K562 (cell line): ENCODE measurements around the gene LY6G6C. TPM values are rescaled to one million over a fixed set of nuclear protein-coding genes. Genes with fewer than 3 reads are reported as not detected.

Source experiments
- ATF1 ChIP-seq, 2 experiments: fragments of 450-650 bp in 1 of 2; IDR thresholded peaks; 2 replicates each; pipeline ENCODE4 v1.6.1; 2016; ENCODE audit warnings: missing compliant biosample characterization in 1 of 2, missing genetic modification characterization in 1 of 2
- CAMTA2 ChIP-seq: fragments of 250-450 bp; sonication (Bioruptor Pico); conservative IDR thresholded peaks from 2 replicates; pipeline ENCODE4 v1.5.1; 2022
- CREM ChIP-seq: IDR thresholded peaks from 2 replicates; pipeline ENCODE4 v1.6.1; 2014; ENCODE audit warnings: antibody characterized with exemption, low read depth
- E2F3 ChIP-seq: fragments of 250-450 bp; sonication (Bioruptor Pico); IDR thresholded peaks from 2 replicates; pipeline ENCODE4 v1.4.0; 2020; ENCODE audit warnings: mild to moderate bottlenecking
- FOXK2 ChIP-seq, 2 experiments: fragments of 450-650 bp; IDR thresholded peaks in 1 of 2; conservative IDR thresholded peaks in 1 of 2; 2 replicates each; pipeline ENCODE4 v1.6.1; 2016; ENCODE audit warnings: low read depth in 2 of 2, mild to moderate bottlenecking in 1 of 2
- HNRNPK ChIP-seq: fragments of 200-400 bp; formaldehyde crosslinking; IDR thresholded peaks from one replicate; pipeline ENCODE4 v1.6.1; 2018; ENCODE audit warnings: mild to moderate bottlenecking, low read depth, low read length; ENCODE audit not compliant: poor library complexity, severe bottlenecking
- MAFK ChIP-seq: IDR thresholded peaks from 2 replicates; pipeline ENCODE4 v1.6.1; 2011; ENCODE audit warnings: low read length, improper control_type of control experiment
- MBD2 ChIP-seq: sonication (generic); IDR thresholded peaks from 2 replicates; pipeline ENCODE4 v1.6.1; 2016; ENCODE audit warnings: low read depth, borderline replicate concordance
- NRF1 ChIP-seq, 2 experiments: fragments of 450-650 bp; IDR thresholded peaks in 1 of 2; conservative IDR thresholded peaks in 1 of 2; 2 replicates each; pipeline ENCODE4 v1.6.1; 2014; ENCODE audit warnings: mild to moderate bottlenecking in 2 of 2
- PHF20 ChIP-seq: fragments of 450-650 bp; IDR thresholded peaks from 2 replicates; pipeline ENCODE4 v1.6.1; 2018; ENCODE audit not compliant: partially characterized antibody
- POLR2H ChIP-seq: IDR thresholded peaks from 2 replicates; pipeline ENCODE4 v1.6.1; 2016; ENCODE audit warnings: missing genetic modification characterization, low read depth, mild to moderate bottlenecking, control low read depth, missing compliant biosample characterization, moderate library complexity
- PYGO2 ChIP-seq: fragments of 450-650 bp; IDR thresholded peaks from 2 replicates; pipeline ENCODE4 v1.6.1; 2016; ENCODE audit warnings: mild to moderate bottlenecking, missing genetic modification characterization, moderate library complexity, missing compliant biosample characterization
- RBM34 ChIP-seq: fragments of 200-400 bp; formaldehyde crosslinking; IDR thresholded peaks from 2 replicates; pipeline ENCODE4 v1.6.1; 2018; ENCODE audit warnings: low read length, borderline replicate concordance; ENCODE audit not compliant: insufficient read depth
- SIX5 ChIP-seq, 2 experiments: IDR thresholded peaks; 2 replicates each; pipeline ENCODE4 v1.6.1; 2011; ENCODE audit warnings: low read length in 2 of 2, borderline replicate concordance in 1 of 2, low read depth in 1 of 2, mild to moderate bottlenecking in 1 of 2, moderate library complexity in 1 of 2; ENCODE audit not compliant: insufficient read depth in 1 of 2
- SMAD2 ChIP-seq: fragments of 150-350 bp; IDR thresholded peaks from 2 replicates; pipeline ENCODE4 v1.6.1; 2014; ENCODE audit warnings: low read depth, mild to moderate bottlenecking, low read length
- SREBF1 ChIP-seq: fragments of 150-350 bp; IDR thresholded peaks from 2 replicates; pipeline ENCODE4 v1.6.1; 2014; ENCODE audit warnings: antibody characterized with exemption, low read depth, low read length, borderline replicate concordance
- SRSF7 ChIP-seq: fragments of 200-400 bp; formaldehyde crosslinking; optimal IDR thresholded peaks from 2 replicates; pipeline ENCODE3; 2017; ENCODE audit warnings: mild to moderate bottlenecking, low read depth, low read length
- TCF3 ChIP-seq: sonication (generic); formaldehyde crosslinking; IDR thresholded peaks from 2 replicates; pipeline ENCODE4 v1.4.0; 2020; ENCODE audit warnings: mild to moderate bottlenecking, missing genetic modification reagents
- THRAP3 ChIP-seq: fragments of 450-650 bp; IDR thresholded peaks from 2 replicates; pipeline ENCODE4 v1.6.1; 2016; ENCODE audit warnings: mild to moderate bottlenecking, inconsistent platforms, borderline replicate concordance
- ZEB2 ChIP-seq: fragments of 450-650 bp; IDR thresholded peaks from 2 replicates; pipeline ENCODE4 v1.6.1; 2016
- ZNF143 ChIP-seq: sonication (generic); formaldehyde crosslinking; IDR thresholded peaks from 2 replicates; pipeline ENCODE4 v1.9.0; 2022; ENCODE audit warnings: mild to moderate bottlenecking, missing genetic modification reagents
- ZNF263 ChIP-seq: sonication (generic); formaldehyde crosslinking; IDR thresholded peaks from 2 replicates; pipeline ENCODE4 v1.8.0; 2022; ENCODE audit warnings: mild to moderate bottlenecking, missing genetic modification reagents, borderline replicate concordance
- ZNF609 ChIP-seq: sonication (generic); formaldehyde crosslinking; IDR thresholded peaks from 2 replicates; pipeline ENCODE4 v1.8.1; 2023; ENCODE audit warnings: missing genetic modification reagents, mild to moderate bottlenecking, borderline replicate concordance
- ZNF778 ChIP-seq: fragments of 450-650 bp; formaldehyde crosslinking; IDR thresholded peaks from 2 replicates; pipeline ENCODE4 v1.4.0; 2020; ENCODE audit warnings: mild to moderate bottlenecking, moderate library complexity
- polyA plus RNA-seq, 8 experiments: library from polyadenylated mRNA; depleted of rRNA in 4 of 8; stranded (reverse) in 5 of 8; unstranded in 3 of 8; fragments of >200 nt; fragmentation: Nextera tagmentation in 2 of 8; fragmentation: Illumina TruSeq in 1 of 8; extraction: Ambion mirVana in 2 of 8; extraction: Trizol in 1 of 8; gene quantifications; 2 replicates each; pipeline versions ENCODE4 v1.2.1 to v1.2.3, GENCODE V29; 2011 to 2014; ENCODE audit warnings: inconsistent platforms in 1 of 8, missing spikeins in 1 of 8
- total RNA-seq, 7 experiments: library from RNA; depleted of rRNA in 6 of 7; stranded (reverse); fragments of >200 nt in 6 of 7; fragmentation: Illumina TruSeq in 2 of 7; extraction: Trizol in 2 of 7; gene quantifications; 2 replicates each; pipeline versions ENCODE4 v1.2.1 to v1.2.3, GENCODE V29; 2011 to 2021; ENCODE audit warnings: low replicate concordance in 1 of 7
- TF ChIP-seq, protein P1 (sequence below): fragments of 450-650 bp; IDR thresholded peaks from 2 replicates; pipeline ENCODE4 v1.6.1; 2016; ENCODE audit warnings: low read depth, mild to moderate bottlenecking, moderate library complexity

LY6G6C gene
- total and polyA plus RNA-seq, 9 of the 15 experiments (the other 6 are each of a cell fraction or from before 2014, with no cell fraction given), result 0.06 to 0.20 TPM; not detected in 7

GRCh38 chr6:31728767-31729514, 7.4 kb upstream of the LY6G6C start, which contains the start of gene DDAH2 (continued):
- TF ChIP-seq CREM (no peak), TCF3 (peak; percentile 43), ZNF609 (CRISPR knock-in tag) (no peak), SRSF7 (no peak), THRAP3 (no peak), MBD2 (no peak), NRF1 (conservative IDR thresholded peaks at IDR 0.05 in 1 of 2, IDR thresholded peaks at IDR 0.05 in 1 of 2) (no peak), E2F3 (CRISPR knock-in tag) (no peak; the same call in 1 of the 2 replicates), HNRNPK (no peak), FOXK2 (conservative IDR thresholded peaks at IDR 0.05 in 1 of 2, IDR thresholded peaks at IDR 0.05 in 1 of 2; ENCODE audit: low read depth in 2 of 2) (no peak), ZNF778 (CRISPR knock-in tag) (no peak), ZNF263 (CRISPR knock-in tag) (no peak; the same call in 1 of the 2 replicates), SREBF1 (no peak), SIX5 (IDR thresholded peaks at IDR 0.05; ENCODE audit: borderline replicate concordance in 1 of 2, insufficient read depth in 1 of 2, low read depth in 1 of 2, low read length in 2 of 2) (no peak), PYGO2 (tag) (no peak), SMAD2 (no peak), RBM34 (no peak), CAMTA2 (no peak), ATF1 (CRISPR knock-in tag; IDR thresholded peaks at IDR 0.05) (no peak), ATF1 (tag; IDR thresholded peaks at IDR 0.05) (no peak), PHF20 (no peak), ZEB2 (no peak), POLR2H (tag) (no peak), ZNF143 (peak; percentile 13), MAFK (peak; percentile 6; the same call in 1 of the 2 replicates)
- TF ChIP-seq, protein P1, sequence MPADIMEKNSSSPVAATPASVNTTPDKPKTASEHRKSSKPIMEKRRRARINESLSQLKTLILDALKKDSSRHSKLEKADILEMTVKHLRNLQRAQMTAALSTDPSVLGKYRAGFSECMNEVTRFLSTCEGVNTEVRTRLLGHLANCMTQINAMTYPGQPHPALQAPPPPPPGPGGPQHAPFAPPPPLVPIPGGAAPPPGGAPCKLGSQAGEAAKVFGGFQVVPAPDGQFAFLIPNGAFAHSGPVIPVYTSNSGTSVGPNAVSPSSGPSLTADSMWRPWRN, result no peak
